HUDEP-2 (cell line): ENCODE data around the gene PPIL4.

Source experiments
- DNase-seq, 76 experiments: peaks; one replicate each; lab custom pipeline; 2025; ENCODE audit not compliant: unreplicated experiment in 76 of 76; lab: John Stamatoyannopoulos, UW

The PPIL4 gene

GRCh38 chr6:149484733-149485700 is 60.8 kb downstream of the PPIL4 start, which contains the start of gene ZC3H12D:
TSS of gene ZC3H12D (minus strand) at chr6:149485014. CDS start at chr6:149474543, 10,471 bp downstream.
- DNase-seq, result peak in 3 of 76 experiments; percentile 18 to 27 (median 21)

- DNase-seq, result no peak
Measured at GRCh38 chr6:149483849-149484655, 61.8 kb downstream of the PPIL4 start.

- DNase-seq, result no peak
Measured at GRCh38 chr6:149483334-149483725, 62.5 kb downstream of the PPIL4 start.

GRCh38 chr6:149482545-149483333 is 63.1 kb downstream of the PPIL4 start:
- DNase-seq, result no peak

GRCh38 chr6:149480502-149481280 is 65.2 kb downstream of the PPIL4 start:
- DNase-seq, result no peak

GRCh38 chr6:149478631-149479314 is 67.1 kb downstream of the PPIL4 start:
- no peak for DNase-seq

GRCh38 chr6:149477544-149477943 is 68.3 kb downstream of the PPIL4 start:
- no peak for DNase-seq

- DNase-seq, result no peak
Measured at GRCh38 chr6:149476789-149477455, 68.9 kb downstream of the PPIL4 start.

GRCh38 chr6:149474108-149474935 is 71.5 kb downstream of the PPIL4 start:
- DNase-seq, result no peak

GRCh38 chr6:149473080-149474052 is 72.5 kb downstream of the PPIL4 start:
- peak in 17 of 76 experiments; percentile 9 to 48 (median 29) for DNase-seq

- DNase-seq, result no peak
Measured at GRCh38 chr6:149472241-149472640, 73.6 kb downstream of the PPIL4 start.

GRCh38 chr6:149471801-149472200 is 74.0 kb downstream of the PPIL4 start:
- DNase-seq, result no peak

GRCh38 chr6:149470948-149471347 is 74.9 kb downstream of the PPIL4 start:
- DNase-seq, result no peak

- DNase-seq, result no peak
Measured at GRCh38 chr6:149468179-149468578, 77.7 kb downstream of the PPIL4 start.

- no peak for DNase-seq
Measured at GRCh38 chr6:149467265-149467664, 78.6 kb downstream of the PPIL4 start.

GRCh38 chr6:149464411-149464810 is 81.4 kb downstream of the PPIL4 start:
- no peak for DNase-seq

GRCh38 chr6:149463781-149464180 is 82.1 kb downstream of the PPIL4 start:
- DNase-seq, result no peak
